ENCODE data around the gene GPR4.
A peak's percentile ranks its signal among the peaks of the same experiment; 100 is the strongest.

GPR4 gene

DNA sequence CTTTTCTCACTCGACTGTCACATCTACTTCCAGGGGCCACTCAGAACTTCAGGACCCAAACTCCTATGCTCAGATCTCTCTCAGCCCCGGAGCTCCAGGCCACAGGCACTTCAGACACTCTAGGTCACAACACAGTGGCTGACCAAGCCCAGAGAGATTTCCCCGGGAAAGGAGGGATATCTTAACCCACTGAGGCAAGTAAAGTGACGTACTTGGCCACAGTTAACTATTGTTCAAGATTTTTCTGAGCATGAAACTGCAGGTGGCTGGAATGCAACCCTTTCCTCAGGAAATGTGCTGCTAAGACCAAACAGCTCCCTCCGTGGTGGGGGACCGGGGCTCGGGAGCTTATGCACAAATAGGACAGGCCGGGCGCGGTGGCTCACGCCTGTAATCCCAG is 41.3 kb downstream of the GPR4 start:
- TF ChIP-seq POLR2A (IDR thresholded peaks at IDR 0.05; ENCODE audit: low read depth, low read length) (no peak), TAF1 (IDR thresholded peaks at IDR 0.05; ENCODE audit: borderline replicate concordance, low read depth, low read length) (no peak), POLR2AphosphoS5 (IDR thresholded peaks at IDR 0.05; ENCODE audit: low read depth, low read length) (no peak)
- no peak for DNase-seq (ENCODE audit: insufficient read length)
- FAIRE-seq: no peak

DNA sequence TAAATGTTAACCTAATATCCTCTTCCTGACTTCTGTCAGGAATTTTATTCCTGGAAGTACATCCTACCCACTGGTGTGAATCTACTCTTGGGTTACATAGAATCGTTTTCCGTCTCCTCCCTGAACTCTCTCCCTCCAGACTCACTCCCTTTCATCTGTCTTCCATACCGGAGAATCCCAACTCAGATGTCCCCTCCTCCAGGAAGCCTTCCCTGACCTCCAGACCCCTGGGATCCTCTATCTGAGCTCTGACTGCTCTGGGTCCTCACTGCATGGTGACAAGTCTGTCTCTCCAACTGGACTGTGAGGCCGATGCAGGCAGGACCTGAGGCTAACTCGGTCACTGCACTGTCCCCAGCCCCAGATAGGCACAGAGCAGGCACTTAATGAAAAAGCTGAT is 42.0 kb downstream of the GPR4 start:
- TF ChIP-seq TAF1 (IDR thresholded peaks at IDR 0.05; ENCODE audit: borderline replicate concordance, low read depth, low read length): no peak
- TF ChIP-seq POLR2A (IDR thresholded peaks at IDR 0.05; ENCODE audit: low read depth, low read length): no peak
- no peak for TF ChIP-seq POLR2AphosphoS5 (IDR thresholded peaks at IDR 0.05; ENCODE audit: low read depth, low read length)
- no peak for DNase-seq (ENCODE audit: insufficient read length)
- no peak for FAIRE-seq

GRCh38 chr19:45558399-45558878 is 43.6 kb downstream of the GPR4 start:
- DNase-seq (ENCODE audit: insufficient read length): peak; percentile 44
- no peak for TF ChIP-seq POLR2A (IDR thresholded peaks at IDR 0.05; ENCODE audit: low read depth, low read length)
- no peak for TF ChIP-seq POLR2AphosphoS5 (IDR thresholded peaks at IDR 0.05; ENCODE audit: low read depth, low read length)
- no peak for TF ChIP-seq TAF1 (IDR thresholded peaks at IDR 0.05; ENCODE audit: borderline replicate concordance, low read depth, low read length)

GRCh38 chr19:45556835-45557234 is 45.2 kb downstream of the GPR4 start:
- no peak for DNase-seq (ENCODE audit: insufficient read length)
- no peak for FAIRE-seq
- TF ChIP-seq TAF1 (IDR thresholded peaks at IDR 0.05; ENCODE audit: borderline replicate concordance, low read depth, low read length): no peak
- TF ChIP-seq POLR2A (IDR thresholded peaks at IDR 0.05; ENCODE audit: low read depth, low read length): no peak
- TF ChIP-seq POLR2AphosphoS5 (IDR thresholded peaks at IDR 0.05; ENCODE audit: low read depth, low read length): no peak

More at GRCh38 chr19:45558399-45558878, 43.6 kb downstream of the GPR4 start:
- FAIRE-seq: peak; percentile 70

DNA sequence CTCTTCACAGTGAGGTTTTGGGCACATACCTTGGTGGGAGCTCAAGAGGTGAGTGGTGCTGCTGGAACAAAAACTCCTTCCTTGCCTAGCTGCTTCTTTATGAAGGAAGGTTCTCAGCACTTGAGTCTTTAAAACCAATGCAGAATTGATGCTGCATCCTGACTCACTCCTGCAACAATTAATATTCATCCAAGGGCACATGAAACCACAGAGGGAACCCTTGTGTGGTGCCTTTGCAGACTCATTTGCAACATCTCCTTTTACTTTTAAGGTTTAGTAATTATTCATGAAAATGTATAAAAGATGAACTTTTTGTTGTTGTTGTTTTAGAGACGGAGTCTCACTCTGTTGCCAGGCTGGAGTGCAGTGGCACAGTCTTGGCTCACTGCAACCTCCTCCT is 47.5 kb downstream of the GPR4 start:
- DNase-seq (ENCODE audit: insufficient read length) (no peak), FAIRE-seq (no peak)
- TF ChIP-seq TAF1 (IDR thresholded peaks at IDR 0.05; ENCODE audit: borderline replicate concordance, low read depth, low read length) (no peak), POLR2AphosphoS5 (IDR thresholded peaks at IDR 0.05; ENCODE audit: low read depth, low read length) (no peak), POLR2A (IDR thresholded peaks at IDR 0.05; ENCODE audit: low read depth, low read length) (no peak)

- DNase-seq (ENCODE audit: insufficient read length) (no peak), FAIRE-seq (no peak)
- TF ChIP-seq POLR2AphosphoS5 (IDR thresholded peaks at IDR 0.05; ENCODE audit: low read depth, low read length): no peak
Measured at GRCh38 chr19:45553464-45553863, 48.5 kb downstream of the GPR4 start.

DNA sequence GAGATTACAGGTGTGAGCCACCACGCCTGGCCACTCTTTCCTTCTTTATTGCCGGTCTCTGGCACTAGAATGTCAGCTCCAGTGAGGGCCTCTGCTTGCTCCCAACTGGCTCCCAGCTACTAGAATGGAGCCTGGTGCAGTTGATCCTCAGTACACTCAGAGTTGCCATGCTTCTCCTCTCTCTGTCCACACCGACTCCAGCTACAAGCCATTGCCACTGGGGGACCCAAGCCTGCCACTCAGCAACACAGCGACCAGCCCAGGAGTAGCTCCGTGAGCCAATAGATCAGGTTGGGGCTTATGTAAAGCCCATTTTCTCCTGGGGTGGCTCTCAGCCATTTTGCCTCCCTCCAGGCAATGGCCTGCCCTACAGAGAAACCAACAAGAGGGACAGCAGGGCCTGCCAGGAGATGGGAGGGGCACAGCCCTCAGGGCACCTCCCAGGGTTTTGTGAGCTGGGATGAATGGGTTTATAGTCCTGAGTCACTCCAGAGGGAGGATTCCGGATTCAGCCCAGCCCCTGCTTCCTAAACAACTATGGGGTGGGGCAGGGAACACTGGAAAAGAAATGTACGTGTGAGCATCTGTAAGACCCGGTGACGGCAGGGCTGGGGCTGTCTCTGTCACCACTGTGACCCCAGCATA is 53.9 kb downstream of the GPR4 start:
- DNase-seq (ENCODE audit: insufficient read length): no peak
- no peak for FAIRE-seq
- TF ChIP-seq TAF1 (IDR thresholded peaks at IDR 0.05; ENCODE audit: borderline replicate concordance, low read depth, low read length) (no peak), POLR2AphosphoS5 (IDR thresholded peaks at IDR 0.05; ENCODE audit: low read depth, low read length) (no peak), POLR2A (IDR thresholded peaks at IDR 0.05; ENCODE audit: low read depth, low read length) (no peak)

DNA sequence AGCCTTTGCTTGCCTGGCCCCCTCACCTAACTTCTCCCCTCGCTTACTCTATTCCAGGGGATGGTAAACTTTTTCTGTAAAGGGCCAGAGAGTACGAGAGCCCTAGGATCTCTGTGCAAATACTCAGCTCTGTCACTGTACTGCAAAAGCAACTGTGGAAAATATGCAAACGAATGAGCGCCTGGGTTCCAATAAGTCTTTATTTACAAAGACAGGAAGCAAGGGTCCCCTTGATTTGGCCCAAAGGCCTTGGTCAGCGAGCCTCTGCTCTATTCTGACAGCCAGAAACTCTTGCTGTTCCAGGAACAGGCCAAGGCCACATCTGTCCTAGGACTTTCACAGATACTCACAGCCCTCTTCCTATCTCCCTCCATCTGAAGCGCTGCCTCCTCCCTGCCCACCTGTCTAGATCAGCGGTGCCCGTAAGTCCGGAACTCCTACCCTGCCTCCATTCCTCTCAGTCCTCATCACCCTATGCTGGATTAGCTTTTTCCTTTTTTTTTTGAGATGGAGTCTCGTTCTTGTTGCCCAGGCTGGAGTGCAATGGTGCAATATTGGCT is 54.7 kb downstream of the GPR4 start:
- TF ChIP-seq POLR2A (IDR thresholded peaks at IDR 0.05; ENCODE audit: low read depth, low read length) (no peak), TAF1 (IDR thresholded peaks at IDR 0.05; ENCODE audit: borderline replicate concordance, low read depth, low read length) (no peak), POLR2AphosphoS5 (IDR thresholded peaks at IDR 0.05; ENCODE audit: low read depth, low read length) (no peak)
- no peak for DNase-seq (ENCODE audit: insufficient read length)
- no peak for FAIRE-seq

- FAIRE-seq: no peak
- no peak for DNase-seq (ENCODE audit: insufficient read length)
- TF ChIP-seq POLR2AphosphoS5 (IDR thresholded peaks at IDR 0.05; ENCODE audit: low read depth, low read length) (no peak), TAF1 (IDR thresholded peaks at IDR 0.05; ENCODE audit: borderline replicate concordance, low read depth, low read length) (no peak), POLR2A (IDR thresholded peaks at IDR 0.05; ENCODE audit: low read depth, low read length) (no peak)
Measured at GRCh38 chr19:45542234-45542668, 59.8 kb downstream of the GPR4 start.

Measured in GM12892 (cell line).